Cardiac fibroblast (primary cell): ENCODE measurements around the gene CALM3.

Experiments used
- DNase-seq, 2 donors: peaks; one replicate each; pipeline versions ENCODE4 v3.0.0 to v3.0.0-alpha.2; 2010; ENCODE audit warnings: low read depth in 2 of 2
- H3K4me3 ChIP-seq, 2 donors: replicated peaks in 1 of 2; 1 replicate in 1 of 2; 2 replicates in 1 of 2; pipeline ENCODE4 v1.5.1; 2011; ENCODE audit warnings: low read depth in 2 of 2, low read length in 2 of 2, mild to moderate bottlenecking in 2 of 2, moderate library complexity in 1 of 2
- CTCF ChIP-seq: IDR thresholded peaks from one replicate; pipeline ENCODE4 v1.5.1; 2011; ENCODE audit warnings: low read depth, mild to moderate bottlenecking, low read length, inconsistent platforms

The CALM3 gene

GRCh38 chr19:46608581-46609345 lies 7.6 kb downstream of the CALM3 start:
- no peak for DNase-seq
- H3K4me3 ChIP-seq: no peak overlapping the region
- TF ChIP-seq CTCF: no peak

GRCh38 chr19:46609511-46610412 lies 8.6 kb downstream of the CALM3 start:
- no peak for DNase-seq
- H3K4me3 ChIP-seq: no peak overlapping the region
- TF ChIP-seq CTCF: no peak

GRCh38 chr19:46610413-46610775 lies 9.3 kb downstream of the CALM3 start:
- no peak for TF ChIP-seq CTCF
- no peak overlapping the region for H3K4me3 ChIP-seq
- no peak for DNase-seq

GRCh38 chr19:46610851-46611770 lies 10.0 kb downstream of the CALM3 start:
- DNase-seq: no peak
- no peak for TF ChIP-seq CTCF
- no peak overlapping the region for H3K4me3 ChIP-seq

- no peak for TF ChIP-seq CTCF
- no peak overlapping the region for H3K4me3 ChIP-seq
- DNase-seq: no peak
These were observed 10.6 kb downstream of the CALM3 start for GRCh38 chr19:46611776-46612175.

- no peak for DNase-seq
- TF ChIP-seq CTCF: no peak
- H3K4me3 ChIP-seq: no peak overlapping the region
These were observed 12.4 kb downstream of the CALM3 start for GRCh38 chr19:46613525-46613924.
